VCaP (cell line): ENCODE measurements around the gene ZNF224.

Experiments used
- H3K27ac ChIP-seq: fragments of 450-650 bp; 2 replicates; pipeline ENCODE4 v1.5.1; 2017
- CTCF ChIP-seq: fragments of 450-650 bp; conservative IDR thresholded peaks from 2 replicates; pipeline ENCODE4 v1.5.1; 2017; ENCODE audit warnings: mild to moderate bottlenecking, moderate library complexity

ZNF224 gene

GRCh38 chr19:44141191-44142058 lies 47.3 kb downstream of the ZNF224 start, which contains the start of gene ZNF234:
Gene ZNF234, plus strand, starts transcription at chr19:44141554. Its CDS starts 3,079 bp downstream, at chr19:44144633.
- TF ChIP-seq CTCF, result no peak
- H3K27ac ChIP-seq, result peak within 1 kb of the TSS; percentile 78

- TF ChIP-seq CTCF, result no peak
- H3K27ac ChIP-seq, result peak overlapping the region; percentile 78
These were observed 47.9 kb downstream of the ZNF224 start for GRCh38 chr19:44142059-44142433.

- no peak overlapping the region for H3K27ac ChIP-seq
- TF ChIP-seq CTCF, result no peak
These were observed 55.6 kb downstream of the ZNF224 start for GRCh38 chr19:44149776-44150175.

- H3K27ac ChIP-seq, result no peak overlapping the region
These were observed 57.3 kb downstream of the ZNF224 start for GRCh38 chr19:44151491-44151890.

GRCh38 chr19:44156475-44156874 lies 62.3 kb downstream of the ZNF224 start:
- TF ChIP-seq CTCF, result no peak

More at GRCh38 chr19:44151491-44151890, 57.3 kb downstream of the ZNF224 start:
- no peak for TF ChIP-seq CTCF

More at GRCh38 chr19:44156475-44156874, 62.3 kb downstream of the ZNF224 start:
- H3K27ac ChIP-seq, result no peak overlapping the region
